GM18508 (cell line): Measurements from ENCODE around the gene HOXA5.

ENCODE experiments used
- ATAC-seq: cut with Tn5 transposase; IDR thresholded peaks from one replicate; pipeline ENCODE4 v1.9.1; 2021; ENCODE audit warnings: moderate number of reproducible peaks; ENCODE audit not compliant: insufficient read depth, unreplicated experiment

HOXA5 gene

GRCh38 chr7:27143023-27143949 lies at the start of gene HOXA5:
Gene HOXA5 (minus strand): TSS chr7:27143681. CDS start chr7:27143607, 74 bp downstream.
- no peak for ATAC-seq

- ATAC-seq = no peak
Measured at GRCh38 chr7:27192546-27193334, 49.3 kb upstream of the HOXA5 start.

- no peak for ATAC-seq
Measured at GRCh38 chr7:27191833-27192545, 48.5 kb upstream of the HOXA5 start.

- no peak for ATAC-seq
Measured at GRCh38 chr7:27191161-27191731, 47.8 kb upstream of the HOXA5 start.

GRCh38 chr7:27189997-27190748 lies 46.7 kb upstream of the HOXA5 start:
- no peak for ATAC-seq

GRCh38 chr7:27189295-27189996 lies 46.0 kb upstream of the HOXA5 start:
- no peak for ATAC-seq

- no peak for ATAC-seq
Measured at GRCh38 chr7:27188386-27189294, 45.2 kb upstream of the HOXA5 start.

GRCh38 chr7:27187475-27188385 lies 44.2 kb upstream of the HOXA5 start:
- ATAC-seq = no peak

GRCh38 chr7:27186668-27187474 lies 43.4 kb upstream of the HOXA5 start:
- ATAC-seq = no peak

- no peak for ATAC-seq
Measured at GRCh38 chr7:27185854-27186667, 42.6 kb upstream of the HOXA5 start.

- no peak for ATAC-seq
Measured at GRCh38 chr7:27185013-27185853, 41.8 kb upstream of the HOXA5 start, which contains the start of gene HOXA11. Gene HOXA11 (minus strand): TSS chr7:27185232. CDS start chr7:27185144, 88 bp downstream.

- ATAC-seq = no peak
Measured at GRCh38 chr7:27184337-27185012, 41.0 kb upstream of the HOXA5 start.

GRCh38 chr7:27183682-27184336 lies 40.3 kb upstream of the HOXA5 start:
- no peak for ATAC-seq
